Stimulated activated CD8-positive, alpha-beta memory T cell treated with anti-CD3 and anti-CD28 coated beads, Interleukin-4, amount 100 ng/mL, for 24 hours (primary cell): ENCODE measurements around the gene AKAP13.

Experiments used
- DNase-seq: peaks from one replicate; pipeline ENCODE4 v3.0.0-alpha.2; 2020; ENCODE audit warnings: low read depth

The AKAP13 gene

DNA sequence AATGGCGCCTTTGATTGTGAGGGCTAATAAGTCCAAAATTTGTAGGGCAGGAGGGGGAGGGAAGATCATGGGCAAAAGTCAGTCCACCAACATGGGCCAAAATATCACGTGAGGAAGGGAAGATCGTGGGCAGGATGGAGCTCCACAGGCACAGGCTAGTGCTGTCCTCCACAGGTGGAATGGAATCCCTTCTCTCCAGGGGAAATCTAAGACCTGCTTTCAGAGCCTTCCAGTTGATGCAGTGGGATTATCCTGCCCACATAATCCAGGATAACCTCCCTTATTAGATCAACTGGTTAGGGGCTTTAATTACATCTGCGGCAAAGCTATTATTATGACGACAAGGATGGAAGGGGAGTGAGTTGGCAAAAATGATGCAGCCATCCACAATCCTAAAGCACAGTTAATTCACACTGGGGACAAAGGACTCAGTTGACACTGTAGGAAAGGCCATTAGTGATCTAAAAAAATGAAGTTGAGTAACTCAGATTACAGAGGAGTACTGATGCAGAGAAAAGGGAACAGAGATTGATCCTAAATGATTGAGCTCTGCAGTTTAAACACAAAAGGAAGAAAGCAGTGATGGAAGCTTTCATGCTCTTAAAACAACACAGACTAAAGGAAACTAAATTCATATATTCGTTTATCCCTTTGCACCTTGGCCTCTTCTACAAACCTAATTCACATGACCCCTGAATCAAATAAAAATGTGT, 159.8 kb downstream of the AKAP13 start:
- no peak for DNase-seq

DNA sequence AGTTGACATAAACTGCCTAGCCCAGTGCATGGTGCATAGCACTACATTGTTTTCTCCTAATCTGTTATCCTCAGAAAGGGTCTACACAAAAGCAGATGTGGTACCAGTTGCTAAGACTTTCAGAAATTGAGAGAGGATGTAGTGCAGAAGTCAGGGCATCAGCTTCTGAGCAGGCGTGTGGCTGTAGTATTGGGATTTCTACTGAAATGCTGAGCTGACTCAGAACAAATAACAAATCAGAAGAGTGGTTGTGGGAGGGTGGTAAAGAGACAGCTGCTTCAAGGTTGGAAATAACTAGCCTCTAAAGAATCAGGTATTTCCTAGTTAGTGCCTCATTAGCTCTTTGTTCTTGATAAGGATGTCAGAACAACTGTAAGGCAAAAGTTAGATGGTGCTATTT, 161.3 kb downstream of the AKAP13 start:
- DNase-seq: no peak

DNA sequence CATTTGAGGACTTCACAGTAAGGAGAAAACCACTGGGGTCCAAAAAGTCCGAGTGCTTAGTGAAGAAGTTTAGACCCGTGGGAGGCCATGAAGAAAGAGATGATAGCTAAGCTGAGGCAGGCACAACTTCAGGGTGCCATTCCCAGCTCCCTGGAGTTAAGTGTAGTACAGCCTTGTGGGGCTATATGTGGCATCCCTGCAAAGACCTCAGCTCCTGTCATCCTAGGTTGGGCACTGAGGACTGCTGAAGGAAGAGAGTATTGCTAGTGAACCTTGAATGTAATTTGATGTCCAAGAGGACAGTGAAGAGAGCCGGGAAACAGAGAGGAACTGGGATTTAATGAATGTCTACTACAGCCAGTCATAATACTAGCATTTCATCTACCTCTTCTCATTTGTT, 162.1 kb downstream of the AKAP13 start:
- DNase-seq: no peak

DNA sequence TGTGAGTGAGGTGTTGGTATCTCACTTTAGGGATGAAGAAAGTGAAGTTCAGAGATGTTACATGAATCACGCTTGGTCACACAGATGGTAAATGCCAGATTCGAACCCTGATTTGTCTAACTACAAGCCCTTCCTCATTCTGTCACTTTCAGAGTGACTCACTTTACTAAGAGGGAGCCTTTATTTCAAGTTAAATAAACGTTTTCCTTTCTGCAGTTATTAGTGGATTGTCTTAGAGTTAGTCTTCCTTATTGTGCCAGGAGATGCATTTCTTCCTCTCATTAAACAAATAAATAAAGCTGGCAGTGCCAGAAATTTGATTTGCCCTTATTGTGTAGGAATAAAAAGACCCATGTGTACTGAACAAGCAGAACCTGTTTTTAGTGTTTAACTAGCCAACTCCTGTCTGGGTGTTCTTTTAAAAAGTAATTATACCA, 162.5 kb downstream of the AKAP13 start:
- no peak for DNase-seq

DNA sequence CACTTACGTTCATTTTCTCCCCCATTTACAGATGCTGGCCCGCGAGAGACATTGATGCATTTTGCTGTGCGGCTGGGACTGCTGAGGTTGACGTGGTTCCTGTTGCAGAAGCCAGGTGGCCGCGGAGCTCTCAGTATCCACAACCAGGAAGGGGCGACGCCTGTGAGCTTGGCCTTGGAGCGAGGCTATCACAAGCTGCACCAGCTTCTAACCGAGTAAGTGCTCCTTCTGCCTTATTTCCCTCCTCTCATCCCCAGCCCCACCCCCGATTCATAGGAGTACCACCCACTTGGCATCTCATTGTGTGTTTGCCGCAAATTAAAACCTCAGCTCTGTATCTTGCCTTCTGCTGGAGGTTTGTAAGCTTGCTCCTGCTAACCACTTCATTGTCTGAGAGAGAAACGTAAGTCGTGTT, 163.3 kb downstream of the AKAP13 start:
- peak; percentile 11 for DNase-seq

DNA sequence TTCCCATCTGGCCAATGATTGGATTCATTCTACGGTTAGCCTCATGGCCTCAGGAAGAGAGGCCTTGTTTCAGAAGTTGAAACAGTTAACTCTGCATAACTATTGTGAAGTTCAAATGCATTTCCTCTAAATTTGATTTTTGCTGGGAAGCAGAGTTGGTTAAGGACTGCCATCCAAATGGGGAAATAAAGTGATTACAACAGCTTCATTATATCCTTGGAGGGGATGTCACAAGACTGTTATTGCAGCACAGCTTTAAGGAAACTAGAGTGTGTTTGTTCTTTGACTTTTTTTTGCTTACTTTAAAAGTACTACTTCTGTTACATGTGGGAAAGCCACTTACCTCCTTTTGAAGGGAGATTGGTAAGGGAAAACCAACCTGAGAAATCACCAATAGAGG, 164.8 kb downstream of the AKAP13 start:
- no peak for DNase-seq

DNA sequence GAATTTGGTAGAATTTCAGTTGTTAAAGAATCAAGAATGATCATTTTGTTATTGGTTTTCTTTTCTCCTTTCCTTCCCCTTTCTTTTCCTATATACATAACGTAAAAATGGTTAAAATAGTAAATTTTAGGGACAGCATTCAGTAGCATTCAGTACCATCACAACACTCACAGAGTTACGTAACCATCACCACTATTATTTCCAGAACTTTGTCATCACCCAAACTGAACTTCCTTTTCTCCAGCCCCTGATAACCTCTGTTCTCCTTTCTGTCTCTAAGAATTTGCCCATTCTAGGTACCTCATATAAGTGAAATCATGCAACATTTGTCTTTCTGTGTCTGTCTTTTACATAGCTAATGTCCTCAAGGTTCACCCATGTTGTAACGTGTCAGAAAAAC, 165.3 kb downstream of the AKAP13 start:
- DNase-seq: no peak

DNA sequence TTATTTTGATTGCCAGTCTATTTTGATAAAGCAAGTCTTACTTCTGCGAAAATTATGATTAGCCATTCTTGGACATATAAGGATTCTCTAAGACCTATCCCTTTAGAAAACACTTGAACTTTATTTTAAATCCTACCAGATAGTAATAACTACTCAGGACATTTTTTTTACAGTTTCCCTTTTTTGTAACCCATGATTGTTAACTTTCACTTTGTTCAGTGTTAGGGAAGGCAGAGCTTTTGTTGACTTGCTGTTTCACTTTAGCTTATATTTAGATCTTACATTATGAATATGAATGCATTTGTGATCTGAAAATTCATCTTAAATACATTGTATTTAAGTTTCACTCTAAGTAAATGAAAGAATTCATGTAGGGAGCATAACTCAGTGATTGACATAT, 167.0 kb downstream of the AKAP13 start:
- no peak for DNase-seq

DNA sequence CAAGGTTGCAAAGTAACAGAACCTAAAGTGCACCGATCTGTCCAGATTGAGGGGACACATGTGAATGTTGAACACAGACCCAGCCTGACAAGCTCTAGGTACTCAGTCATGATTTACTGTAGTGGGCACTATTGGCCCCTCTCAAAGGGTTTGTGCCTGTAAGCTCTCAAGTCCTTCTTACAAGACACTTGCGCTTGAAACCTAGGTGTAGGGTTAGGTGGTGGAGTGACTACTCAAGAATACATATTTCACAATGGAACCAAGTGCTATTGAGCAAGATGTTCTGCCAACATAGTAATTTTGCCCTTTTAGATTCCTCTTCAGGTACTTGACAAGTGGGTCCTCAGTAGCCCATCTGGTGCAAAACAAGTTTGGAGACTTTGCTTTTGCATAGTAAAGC, 169.9 kb downstream of the AKAP13 start:
- DNase-seq: no peak

DNA sequence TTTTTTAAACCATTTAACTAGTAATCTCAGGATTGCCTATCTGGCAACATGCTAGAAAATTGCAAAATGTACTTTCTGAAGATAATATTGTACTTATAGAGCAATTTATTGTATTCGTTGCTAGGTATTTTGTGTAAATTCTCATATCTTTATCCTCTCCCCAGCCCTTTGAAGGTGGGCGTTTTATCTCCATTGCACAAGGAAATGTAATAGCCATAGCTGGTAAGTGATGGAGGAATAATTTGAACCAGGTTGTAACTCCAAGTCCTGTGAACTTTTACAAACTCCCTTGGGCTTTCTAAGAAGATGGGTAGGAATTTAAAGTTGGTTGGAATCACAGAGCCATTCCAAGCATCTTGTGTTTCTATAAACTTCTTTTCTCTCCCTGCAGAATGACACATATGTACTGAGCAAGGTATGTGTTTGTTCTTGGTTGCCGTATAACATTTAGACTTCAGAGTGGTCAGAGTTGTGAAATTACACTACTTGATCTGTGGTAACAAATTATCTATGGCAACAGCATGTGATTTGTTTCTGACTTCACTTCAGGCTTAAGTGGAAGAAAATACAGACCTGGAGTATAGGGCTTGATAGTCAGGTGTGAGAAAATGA, 170.9 kb downstream of the AKAP13 start:
- no peak for DNase-seq

DNA sequence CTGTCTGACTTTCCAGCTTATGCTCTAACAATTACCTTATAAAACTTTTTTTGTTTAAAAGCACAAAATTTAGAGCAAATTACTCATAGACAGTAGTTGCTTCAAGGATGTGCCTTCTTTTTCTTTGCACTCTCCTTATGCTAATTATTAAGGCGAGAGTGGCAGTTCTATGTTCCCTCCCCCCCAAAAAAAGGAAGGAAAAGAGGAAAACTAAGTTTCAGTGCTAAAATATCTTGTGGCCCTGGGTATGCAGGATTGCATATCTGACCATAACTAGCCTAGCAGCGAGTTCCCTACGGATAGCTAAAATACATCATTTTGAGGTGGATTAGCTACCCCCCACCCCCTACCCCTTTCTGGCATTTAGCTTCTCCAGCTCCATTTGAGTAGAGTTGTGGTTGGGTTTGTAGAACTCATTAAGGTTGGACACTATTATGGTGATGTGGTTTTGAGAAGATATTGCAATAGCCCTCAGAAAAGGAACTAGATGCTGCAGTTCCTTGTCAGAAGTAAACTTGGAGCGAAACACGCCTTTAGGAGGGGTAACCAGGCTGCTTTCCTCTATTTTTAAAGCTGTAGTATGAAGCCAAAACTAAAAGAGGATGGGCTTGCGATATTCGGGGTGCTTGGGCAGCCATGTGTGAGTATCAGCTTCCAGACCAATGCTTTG, 174.6 kb downstream of the AKAP13 start:
- no peak for DNase-seq

DNA sequence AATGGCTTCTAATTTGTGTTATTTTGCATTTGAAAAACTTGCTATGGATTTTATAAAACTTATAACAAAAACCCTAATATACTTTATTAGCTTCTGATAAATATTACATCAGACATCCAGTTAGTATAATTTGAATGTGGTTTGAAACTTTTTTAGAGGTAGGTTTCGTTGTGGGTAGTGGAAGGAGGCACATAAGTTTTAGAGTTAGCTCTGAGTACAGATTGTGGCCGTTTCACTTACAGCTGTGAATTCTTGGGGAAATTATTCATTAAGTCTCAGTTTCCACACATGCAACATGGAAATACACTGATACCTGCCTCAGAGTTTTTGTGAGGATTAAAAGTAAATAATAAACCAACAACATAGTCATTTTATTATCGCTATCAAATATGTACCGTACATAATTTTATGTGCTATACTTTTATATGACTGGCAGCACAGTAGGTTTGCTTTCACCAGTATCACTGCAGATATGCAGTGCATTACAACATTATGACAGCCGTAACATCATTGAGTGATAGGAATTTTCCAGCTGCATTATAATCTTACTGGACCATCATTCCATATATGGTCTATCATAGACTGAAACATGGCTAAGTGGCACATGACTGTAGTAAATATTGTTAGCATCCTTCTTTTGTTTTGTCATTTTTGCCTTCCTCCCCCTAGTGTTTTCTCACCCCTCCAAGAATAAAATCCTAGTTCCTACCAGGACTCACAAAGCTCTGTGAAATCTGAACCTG, 175.6 kb downstream of the AKAP13 start:
- no peak for DNase-seq

DNA sequence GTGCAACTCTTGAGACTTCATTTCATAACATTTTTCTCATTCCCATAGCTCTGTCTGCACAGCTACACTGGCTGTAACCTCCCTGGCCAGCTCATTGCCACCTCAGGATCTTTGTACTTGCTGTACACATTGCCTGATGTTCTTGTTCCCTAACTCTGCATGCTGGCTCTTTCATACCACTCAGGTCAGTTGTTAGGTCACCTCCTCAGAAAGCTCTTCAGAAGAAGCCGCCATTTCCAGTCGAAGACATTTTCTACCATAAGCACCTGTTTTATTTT, 176.2 kb downstream of the AKAP13 start:
- DNase-seq: no peak

DNA sequence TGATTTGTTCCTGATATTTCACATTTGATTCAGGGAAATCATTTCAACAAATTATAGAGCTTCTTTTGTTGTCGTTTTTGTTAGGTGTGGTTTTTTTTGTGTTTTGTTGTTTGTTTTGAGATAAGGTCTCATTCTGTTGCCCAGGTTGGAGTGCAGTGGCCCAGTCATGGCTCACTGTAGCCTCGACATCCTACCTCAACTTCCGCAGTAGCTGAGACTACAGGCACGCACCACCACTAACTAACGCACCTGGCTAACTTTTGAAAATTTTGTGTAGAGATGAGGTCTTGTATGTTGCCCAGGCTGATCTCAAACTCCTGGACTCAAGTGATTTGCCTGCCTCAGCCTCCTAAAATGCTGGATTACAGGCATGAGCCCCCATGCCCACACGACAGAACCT, 177.0 kb downstream of the AKAP13 start:
- DNase-seq: no peak

DNA sequence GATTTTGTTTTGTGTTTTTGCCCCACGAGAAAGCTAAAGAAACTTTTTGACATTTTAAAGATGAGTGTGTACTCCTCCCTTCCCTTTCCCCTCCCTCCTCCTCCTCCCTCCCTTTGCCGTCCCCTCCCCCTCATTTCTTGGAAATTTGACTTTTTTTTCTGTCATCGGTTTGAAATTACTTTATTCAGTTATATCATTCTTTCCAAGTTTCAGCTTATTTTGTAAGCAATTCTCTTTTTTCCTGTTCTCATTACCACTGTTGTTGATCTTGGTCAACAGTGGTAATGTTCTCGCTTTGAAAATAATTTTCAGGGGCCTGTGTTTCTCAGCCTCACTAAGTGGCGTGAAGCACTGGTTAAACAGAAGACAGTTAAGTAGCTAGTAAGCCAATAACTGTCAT, 178.4 kb downstream of the AKAP13 start:
- DNase-seq: no peak

DNA sequence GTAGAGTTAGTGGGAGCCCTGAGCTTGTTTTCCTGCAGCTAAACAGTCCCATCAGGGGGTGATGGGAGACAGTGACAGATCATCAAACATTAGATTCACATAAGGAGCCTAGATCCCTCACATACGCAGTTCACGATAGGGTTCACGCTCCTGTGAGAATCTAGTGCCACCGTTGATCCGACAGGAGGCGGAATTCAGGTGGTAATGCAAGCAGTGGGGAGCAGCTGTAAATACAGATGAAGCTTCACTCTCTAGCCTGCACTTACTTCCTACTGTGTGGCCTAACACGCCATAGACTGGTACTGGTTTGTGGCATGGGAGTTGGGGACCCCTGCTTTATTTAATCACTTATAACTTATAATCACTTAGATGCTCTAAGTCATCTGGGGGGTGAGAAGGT, 179.1 kb downstream of the AKAP13 start:
- no peak for DNase-seq

DNA sequence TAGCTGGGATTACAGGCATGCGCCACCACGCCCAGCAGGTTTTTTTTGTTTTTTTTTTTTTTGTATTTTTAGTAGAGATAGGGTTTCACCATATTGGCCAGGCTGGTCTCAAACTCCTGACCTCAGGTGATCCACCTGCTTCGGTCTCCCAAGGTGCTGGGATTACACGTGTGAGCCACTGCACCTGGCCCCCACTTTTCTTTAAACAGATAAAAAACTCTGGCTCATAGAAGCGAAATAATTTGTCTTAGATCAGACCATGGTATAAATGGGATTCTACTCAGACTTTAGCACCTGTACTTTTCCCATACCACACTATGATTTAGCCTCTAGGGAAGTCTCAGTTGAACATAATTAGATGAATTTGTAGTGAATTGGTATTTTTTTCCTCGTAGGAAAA, 182.4 kb downstream of the AKAP13 start:
- no peak for DNase-seq

DNA sequence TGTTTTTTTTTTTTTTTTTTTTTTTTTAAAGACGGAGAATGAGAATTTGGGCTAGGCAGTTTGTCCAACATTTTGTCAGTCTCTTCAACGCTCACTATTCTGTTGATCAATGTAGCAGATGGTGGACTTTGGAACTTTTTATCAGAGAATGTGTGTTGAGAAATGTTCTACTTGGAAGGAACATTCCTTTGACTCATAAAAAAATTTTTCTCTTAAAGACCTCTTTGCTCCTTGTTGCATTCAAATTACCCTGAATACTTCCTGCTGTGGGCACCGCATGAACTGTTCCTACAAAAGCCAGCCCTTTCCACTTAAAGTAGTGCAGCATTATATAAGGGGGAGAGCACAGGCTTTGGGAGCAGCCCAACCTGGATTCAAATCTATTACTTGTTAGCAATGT, 182.9 kb downstream of the AKAP13 start:
- DNase-seq: no peak

DNA sequence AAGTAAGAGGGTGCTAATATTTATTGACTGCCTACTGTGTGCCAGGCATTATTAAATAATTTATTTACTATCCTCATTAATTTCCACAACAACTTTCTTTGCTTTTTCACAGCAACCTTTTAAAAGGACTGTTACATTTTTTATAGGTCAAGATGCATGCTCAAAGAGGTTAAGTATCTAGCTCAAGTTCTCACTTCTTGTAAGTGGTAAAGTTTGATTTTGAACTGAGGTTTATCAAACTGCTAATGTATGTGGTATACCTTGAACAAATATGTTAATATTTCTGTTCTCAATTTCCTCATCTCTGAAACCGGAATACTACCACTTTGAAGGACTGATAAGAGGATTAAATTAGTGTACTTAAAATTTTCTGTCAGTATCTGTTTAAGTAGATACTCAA, 183.3 kb downstream of the AKAP13 start:
- DNase-seq: no peak

DNA sequence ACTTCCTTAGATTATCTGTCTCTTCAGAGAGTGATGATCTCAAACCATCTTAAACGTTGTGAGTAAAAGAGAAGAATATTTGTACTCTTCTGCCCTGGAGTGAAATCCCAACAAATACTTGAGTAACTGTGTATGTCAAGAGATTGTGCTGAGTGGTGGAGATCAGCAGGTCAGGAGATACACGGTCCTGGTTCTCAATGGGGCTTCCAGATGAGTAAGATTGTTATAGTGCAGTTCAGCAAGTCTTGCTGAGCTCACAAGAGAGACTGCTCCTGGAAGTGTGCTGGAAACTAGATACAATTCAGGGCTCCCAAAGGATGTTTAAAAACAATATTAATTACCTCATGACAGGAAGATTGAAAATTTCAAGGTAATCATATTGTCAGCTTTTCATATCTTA, 184.3 kb downstream of the AKAP13 start:
- no peak for DNase-seq

DNA sequence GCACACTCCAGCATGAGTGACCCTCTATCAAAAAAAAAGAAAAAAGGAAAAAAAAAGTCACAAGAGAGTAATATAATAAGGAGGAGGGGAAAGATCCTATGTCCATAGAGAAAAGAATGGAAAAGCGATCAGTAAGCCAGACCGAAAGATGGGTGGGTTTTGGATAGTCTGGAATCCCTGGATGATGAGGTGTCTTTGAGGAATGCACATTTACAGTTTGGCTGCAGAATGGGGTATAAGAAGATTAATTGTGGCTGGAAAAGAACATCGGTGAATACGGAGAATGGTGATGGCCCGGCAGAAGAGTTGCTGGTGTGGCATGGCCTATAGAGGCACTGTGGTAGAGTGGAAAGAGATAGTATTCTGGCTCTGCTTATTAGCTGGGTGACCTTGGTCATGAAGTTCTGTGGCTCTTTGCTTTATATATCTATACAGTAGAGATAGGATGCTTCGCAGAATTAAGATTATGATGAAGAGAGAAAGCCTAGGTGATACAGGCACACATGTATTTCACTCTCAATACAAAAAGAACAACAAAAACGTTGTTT, 187.9 kb downstream of the AKAP13 start:
- no peak for DNase-seq

DNA sequence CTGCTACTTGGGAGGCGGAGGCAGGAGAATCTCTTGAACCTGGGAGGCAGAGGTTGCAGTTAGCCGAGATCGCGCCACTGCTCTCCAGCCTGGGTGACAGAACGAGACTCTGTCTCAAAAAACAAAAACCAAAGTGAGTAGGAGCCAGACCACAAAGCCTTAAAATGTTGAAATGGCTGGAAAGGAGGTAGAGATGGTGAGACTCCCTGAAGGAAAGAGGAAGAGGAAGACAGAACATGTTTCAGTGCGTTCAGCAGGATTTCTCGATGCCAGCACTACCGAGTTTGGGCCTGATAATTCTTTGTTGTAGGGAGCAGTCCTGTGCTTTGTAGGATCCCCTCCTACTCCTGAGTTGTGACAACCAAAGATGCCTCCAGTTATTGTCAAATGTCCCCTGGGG, 189.9 kb downstream of the AKAP13 start:
- no peak for DNase-seq

DNA sequence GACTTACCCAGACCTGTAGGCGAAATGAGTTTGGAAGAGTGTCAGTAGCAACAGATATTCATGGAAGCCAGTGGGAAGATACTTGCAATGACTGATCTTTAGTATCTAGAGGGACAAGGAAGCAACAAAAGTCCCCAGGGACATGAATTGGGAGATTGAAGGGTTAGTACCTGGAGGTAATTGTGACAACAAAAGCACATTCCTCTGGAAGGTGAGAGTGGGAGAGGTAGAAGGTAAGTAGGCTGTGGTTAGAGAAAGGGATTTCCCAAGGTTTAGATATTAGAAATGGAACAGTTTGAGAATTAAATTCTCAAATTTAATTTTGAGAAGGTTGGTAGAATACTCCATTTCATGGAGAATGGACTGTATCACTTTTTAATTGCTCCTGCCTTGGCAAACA, 191.4 kb downstream of the AKAP13 start:
- DNase-seq: no peak
